NCI-H82 treated with DMSO at 0.1 percent for 48 hours (cell line): Measurements from ENCODE around the gene TBC1D22B.
"Not testable (repeated sequence)": the region's sequence is repeated elsewhere in the genome, so short reads cannot be mapped to it uniquely, and the experiment has no call there.

Experiments
- DNase-seq: peaks from one replicate; lab custom pipeline; 2025; ENCODE audit not compliant: unreplicated experiment; lab: John Stamatoyannopoulos, UW

Gene TBC1D22B

DNA sequence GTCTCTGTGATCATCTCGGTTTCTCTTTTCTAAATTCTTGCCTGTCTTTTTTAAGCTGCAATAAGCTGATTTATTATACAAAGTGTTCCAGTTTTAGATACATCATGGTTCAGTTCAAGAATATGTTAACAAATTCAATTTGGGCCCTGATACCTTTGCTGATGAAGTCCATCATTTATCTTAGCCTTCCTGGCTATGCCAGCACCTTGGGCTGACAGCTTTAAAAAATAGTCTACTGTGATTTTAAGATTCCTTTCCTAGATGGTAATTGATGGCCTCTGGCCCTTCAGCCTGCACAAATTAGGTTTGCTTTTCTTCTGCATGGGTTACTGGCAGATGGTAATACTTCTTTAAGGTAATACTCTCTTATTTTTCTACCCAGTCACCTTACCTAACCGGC lies 7.4 kb downstream of the TBC1D22B start:
- no peak for DNase-seq

DNA sequence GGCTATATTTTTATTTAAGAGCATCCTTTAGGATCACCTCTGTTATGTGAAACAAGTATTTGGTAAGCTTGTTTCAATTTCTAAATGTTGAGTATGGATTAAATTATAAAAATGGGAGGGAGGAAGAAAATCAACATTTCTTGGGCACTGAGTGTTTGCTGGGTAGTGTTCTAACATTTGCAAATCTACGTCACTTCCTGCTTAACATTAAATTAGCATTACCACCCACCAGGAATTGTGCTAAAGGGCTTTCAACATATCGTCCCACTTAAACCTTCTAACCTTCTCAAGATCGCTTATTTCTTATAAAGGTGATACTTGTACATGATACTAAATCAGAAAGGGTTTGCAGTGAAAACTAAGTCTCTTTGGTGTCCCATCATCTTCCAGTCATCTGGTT lies 8.3 kb downstream of the TBC1D22B start:
- no peak for DNase-seq

DNA sequence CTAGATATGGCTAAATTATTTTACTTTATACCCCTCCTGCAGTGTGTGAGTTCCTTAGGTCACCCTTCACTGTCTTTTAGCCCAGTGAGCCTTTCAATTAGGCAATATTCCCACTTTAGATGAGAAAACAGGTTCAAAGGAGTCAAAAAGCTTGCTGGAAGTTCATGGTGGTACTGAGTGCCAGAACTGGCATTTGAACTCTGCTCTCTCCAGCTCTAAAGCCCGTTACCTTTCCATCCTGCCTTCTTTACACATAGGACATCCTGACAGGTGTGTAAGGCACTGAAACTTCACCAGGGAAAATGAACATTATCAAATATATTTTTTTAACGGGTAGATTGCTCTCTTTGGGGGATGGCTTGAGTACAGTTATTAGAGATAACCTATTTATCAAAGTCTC lies 11.5 kb downstream of the TBC1D22B start:
- DNase-seq, result no peak

DNA sequence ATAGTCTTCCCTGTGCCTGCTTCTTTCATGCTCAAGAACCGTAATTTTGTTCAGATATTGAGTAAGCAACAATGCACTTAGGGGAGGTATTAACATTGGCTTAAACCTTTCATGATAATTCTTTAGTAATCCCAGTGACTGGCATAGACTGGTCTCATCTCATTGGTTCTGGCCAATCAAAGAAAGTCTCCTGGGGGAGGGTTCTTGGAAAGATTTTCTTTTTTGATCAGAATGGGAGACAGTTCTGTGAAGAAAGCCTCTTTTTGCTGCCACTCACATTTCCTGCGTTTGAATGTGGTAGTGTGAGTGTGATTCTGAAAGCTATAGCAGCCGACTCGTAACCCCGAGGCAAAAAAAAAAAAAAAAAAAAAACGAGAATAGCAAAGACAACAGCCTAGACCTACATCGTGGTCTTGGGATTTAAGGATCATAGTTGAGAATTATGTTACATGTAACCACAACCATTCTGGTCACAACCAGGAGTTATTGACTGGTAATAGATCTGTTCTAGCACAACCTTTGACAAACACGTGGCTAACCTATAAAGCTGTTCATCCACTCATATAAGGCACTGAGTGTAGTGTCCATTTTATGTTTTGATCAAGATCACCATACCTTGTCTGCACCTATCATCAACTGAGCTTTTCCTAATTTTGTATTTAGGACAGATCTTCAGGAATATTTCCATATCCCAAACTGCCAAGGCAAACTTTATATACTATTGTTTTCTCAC lies 15.4 kb downstream of the TBC1D22B start:
- DNase-seq, result peak; percentile 58

DNA sequence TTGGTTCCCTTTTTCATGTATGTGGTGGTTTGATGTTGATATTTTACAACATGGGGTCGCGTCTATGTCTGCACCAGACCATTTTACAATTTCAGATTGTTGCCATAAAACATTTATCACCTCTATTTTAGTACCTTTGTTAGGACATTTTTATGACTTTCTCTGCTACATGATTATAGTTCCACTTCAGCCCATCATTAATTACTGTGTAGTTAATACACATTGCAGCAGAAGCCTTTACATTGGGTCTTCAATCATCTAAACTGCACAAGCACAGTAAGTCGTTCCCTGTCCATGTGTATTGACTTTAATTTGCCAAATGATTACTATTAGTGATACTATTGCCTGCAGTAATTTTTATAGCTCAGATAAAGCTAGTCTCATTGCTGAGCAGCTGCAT lies 16.1 kb downstream of the TBC1D22B start:
- DNase-seq, result no peak

DNA sequence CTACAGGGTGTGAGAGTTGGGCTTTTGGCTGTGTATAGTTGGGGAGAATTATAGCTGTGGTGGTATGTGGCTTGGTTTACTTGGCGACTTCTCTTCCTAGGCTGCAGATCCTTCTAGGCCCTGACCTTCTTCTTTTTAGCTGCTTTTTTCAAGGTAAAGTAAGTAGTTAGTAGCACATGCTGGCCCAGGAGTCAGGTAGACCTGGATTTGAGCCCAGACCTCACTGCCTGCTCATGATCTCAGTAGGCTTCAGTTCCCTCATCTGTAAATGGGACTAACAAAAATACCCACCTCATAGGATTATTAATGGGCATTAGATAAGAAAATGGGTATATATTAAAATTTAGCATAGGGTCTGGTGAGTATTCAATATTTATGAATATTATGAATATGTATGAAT lies 17.8 kb downstream of the TBC1D22B start:
- no peak for DNase-seq

DNA sequence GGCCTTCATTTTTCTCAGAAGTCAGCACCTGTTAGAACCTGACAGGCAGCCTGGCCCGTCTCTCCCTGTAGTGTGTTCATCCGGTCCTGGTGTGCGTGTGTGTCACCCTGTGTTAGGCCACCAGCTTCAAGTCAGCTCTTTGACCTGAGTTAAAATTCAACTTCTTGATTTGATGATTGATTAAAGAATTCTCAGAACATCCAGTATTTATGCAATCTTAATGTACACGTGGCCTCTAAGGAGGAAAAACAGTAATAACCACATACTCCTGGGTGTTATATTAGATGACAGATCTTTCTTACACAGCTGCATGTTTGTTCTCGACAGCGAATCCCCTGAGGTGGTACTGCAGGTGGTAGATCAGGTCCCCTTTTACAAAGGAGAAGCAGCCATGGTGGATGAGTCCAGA lies 19.4 kb downstream of the TBC1D22B start:
- no peak for DNase-seq

DNA sequence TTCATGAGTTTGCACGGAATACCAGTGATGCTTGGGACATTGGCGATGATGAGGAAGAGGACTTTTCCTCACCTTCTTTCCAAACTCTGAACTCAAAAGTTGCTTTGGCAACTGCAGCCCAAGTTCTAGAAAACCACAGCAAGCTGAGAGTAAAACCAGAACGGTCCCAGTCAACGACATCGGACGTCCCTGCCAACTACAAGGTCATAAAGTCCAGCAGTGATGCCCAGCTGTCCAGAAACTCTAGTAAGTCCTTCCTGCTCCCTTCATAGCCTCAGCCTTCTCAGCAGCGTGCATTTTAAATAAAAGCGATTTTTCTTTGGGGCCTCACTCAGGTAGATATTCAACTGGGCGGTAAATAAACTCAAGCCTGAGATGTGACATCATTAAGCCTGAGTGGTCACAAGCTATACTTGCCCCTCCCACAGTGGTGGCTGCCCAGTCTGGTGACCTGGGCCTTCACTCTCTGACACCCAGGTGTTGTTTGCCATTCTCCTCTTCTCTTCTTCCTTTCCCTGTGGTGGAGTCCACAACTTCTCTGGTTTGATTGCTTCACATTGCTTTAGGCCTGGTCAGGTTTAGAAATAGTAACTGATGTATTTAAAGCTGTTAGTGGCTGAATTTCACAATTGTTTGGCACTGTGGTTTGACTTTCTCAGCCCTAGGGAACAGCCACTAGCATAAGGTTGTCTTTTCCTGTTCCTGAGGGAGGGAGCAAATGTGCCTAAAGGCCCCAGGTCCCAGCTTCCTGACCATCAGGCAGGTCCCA lies 22.0 kb downstream of the TBC1D22B start:
- no peak for DNase-seq

DNA sequence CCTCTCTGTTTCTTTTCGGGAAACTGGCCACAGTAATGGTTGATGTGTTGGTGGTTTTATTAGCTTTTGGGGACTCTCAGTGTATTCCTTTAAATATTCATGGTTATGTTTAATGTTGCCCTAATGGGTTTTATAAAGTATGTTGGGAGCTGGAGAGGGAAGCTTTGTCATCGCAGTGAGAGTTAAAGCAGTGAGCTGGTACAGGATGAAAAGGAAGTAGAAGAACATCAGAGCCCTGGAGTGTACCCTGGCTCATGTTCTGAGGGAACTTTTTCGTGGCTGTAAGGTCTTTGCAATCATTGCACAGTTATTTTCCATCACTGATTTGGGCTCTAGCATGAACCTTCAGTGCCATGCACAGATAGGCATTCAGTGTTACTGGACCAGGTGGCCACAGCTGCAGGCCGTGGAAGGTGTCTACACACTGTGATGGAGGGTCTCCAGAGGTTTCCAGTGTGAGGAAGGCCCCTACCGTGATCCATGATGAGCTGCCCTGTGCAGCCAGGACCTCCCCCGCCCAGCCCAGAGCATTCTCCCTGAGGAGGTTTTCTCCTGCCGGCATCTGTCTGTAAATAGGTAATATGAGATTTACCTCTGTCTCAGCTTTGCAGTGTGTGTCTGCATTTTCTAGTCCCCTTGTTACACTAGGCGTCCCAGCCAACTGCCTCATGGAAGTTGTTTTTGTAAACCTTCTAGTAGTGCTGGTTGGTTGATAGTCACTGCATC lies 22.8 kb downstream of the TBC1D22B start:
- DNase-seq, result no peak

DNA sequence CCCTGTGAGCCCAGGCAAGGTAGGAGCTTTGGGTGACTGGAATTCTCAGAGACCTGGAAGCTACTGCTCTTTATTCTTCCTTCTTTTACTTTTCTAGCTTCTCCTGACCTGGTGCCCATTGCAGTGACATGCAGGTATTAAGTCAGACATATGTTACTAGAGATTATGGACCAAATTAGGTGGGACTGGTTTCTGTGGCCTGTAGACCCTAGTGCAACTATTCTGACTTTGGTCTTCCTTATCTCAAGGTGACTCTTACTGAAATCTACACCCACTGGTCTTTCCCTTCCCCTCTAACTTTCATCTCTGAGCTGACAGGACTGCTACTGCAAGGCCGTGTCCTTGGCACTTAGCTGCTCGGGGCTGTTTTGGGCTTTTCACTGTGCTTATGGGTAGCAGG lies 24.8 kb downstream of the TBC1D22B start:
- DNase-seq, result no peak

DNA sequence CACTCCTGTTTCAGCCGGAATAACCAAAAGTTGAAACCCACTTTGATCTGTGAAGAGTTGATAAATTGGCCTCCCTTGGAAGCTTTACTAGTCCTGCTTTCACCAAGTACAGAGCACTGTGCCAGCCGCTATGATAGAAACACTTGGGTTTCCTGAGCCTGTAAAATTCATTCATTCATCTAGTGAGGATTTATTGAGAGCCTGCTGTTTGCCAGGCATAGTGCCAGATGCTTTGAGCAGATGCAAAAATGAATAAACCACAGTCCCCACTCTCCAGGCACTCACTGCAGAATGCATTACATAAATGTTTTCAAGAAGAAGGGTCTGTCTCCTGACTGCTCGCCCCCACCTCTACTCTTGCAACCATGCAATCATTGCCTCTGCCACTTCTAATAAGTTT lies 25.7 kb downstream of the TBC1D22B start:
- DNase-seq, result no peak

DNA sequence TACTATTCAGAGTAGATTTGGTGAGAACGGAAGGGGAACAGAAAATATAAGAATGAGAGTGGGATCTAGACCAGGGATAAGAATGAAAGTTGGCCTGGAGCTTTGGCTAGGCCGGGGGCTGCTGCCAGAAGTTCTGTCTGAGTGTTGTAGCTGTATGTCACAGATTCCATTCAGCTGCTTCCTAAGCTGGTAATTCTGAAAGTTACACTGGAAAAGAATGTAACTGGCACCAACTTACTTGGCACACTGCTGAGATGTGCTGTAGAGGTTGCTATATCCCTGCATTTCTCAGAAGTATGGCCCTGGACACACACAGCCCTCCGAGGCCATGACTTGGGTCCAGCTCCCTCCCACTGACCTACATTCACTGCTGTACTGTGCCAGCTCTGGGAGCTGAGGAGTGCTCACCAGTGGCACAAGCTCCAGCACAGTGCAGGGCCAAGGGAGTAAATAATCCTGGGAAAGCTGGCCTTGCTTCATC lies 26.1 kb downstream of the TBC1D22B start:
- DNase-seq, result no peak

DNA sequence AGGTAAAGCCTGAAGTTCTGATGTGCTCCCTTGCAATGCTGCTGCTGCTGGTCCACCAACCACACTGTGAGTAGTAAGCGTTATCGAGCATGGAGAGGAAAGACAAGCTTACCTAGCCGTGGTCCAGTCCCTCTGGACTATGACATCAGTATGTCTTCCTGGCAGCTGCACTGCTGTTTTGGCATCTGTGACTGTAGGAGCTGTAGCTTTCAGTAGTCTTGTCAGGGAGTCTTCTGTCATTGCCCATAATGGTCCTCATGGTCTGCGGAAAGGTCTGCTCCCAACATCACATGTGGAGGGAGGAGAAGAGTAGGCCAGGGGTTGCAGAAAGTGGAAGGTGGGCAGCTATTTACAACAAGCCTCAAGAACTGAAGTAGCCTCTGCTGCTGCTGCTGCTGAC lies 27.2 kb downstream of the TBC1D22B start:
- DNase-seq, result no peak

DNA sequence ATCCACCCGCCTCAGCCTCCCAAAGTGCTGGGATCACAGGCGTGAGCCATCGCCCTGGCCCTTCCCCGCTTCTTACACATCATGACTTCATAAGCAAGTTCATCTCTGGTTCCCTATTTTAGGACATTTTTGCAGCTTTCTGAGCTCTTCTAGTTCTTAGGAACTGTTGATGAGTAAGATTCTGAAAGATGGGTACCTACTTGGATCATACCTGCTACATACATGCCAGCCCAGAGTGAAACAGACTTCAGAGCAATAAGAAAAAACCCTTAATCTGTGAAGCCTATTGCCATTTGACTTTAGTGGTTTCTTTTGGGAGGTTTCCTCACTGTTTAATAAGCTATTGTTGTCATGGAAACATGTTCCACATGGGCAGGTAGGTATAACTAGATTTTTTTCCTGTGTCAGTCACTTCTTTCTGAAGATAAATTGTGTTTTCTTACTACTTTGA lies 28.3 kb downstream of the TBC1D22B start:
- no peak for DNase-seq

DNA sequence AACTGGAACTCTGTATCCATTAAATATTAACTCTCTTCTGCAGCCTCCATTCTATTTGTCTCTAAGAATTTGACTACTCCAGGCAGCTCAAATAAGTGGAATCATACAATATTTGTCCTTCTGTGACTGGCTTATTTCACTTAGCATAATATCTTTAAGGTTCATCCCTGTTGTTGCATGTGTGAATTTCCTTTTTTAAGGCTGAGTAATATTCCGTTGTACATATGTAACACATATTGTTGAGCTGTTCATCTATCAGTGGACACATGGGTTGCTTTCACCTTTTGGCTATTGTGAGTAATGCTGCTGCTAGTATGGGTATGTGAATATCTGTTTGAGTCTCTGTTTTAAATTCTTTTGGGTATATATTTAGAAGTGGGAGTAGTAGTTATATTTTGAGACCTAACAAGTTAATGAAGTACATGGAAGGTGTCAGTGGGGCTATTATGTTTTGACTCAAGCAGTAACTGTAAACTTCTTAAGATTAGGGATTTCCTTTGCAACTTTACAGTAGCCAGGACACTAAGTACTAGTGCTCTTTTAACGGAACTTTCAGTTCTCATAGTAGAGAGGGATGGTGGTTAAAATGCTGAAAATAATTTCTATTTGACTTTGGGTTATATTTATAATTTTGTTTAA lies 30.1 kb downstream of the TBC1D22B start:
- DNase-seq, result no peak

DNA sequence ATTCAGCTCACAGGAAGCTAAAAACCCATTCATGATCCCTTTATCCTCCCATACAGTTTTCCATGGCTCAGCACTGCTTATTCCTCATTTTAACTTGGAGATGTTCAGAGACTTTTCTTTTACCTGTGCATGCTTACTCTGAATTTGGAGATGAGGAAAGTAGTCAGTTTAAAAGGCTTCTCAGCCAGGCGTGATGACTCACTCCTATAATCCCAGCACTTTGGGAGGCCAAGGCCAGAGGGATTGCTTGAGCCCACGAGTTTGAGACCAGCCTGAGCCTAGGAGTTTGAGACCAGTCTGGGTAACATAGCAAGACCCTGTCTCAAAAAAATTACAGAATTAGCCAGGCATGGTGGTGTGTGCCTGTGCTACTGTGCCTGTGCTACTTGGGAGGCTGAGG lies 30.7 kb downstream of the TBC1D22B start:
- no peak for DNase-seq

DNA sequence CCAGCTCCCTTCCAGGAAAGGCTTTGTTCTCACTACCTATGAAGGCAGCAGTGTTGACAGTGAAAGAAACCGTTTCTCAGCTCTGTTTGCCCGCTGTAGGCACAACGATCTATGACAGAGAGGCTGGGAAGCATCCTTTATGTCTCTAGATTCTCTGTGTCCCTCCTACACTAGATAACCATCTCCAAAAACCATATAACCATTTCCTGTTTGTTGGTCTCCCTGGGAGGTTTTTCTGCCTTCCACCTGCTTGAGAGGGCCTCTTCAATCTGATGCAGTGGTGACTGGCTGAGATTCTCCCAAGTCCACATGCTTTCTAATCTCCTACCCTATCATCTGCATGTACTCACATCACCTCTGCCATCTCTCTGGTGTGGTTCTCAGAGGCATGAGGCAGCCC lies 32.4 kb downstream of the TBC1D22B start:
- DNase-seq, result no peak

DNA sequence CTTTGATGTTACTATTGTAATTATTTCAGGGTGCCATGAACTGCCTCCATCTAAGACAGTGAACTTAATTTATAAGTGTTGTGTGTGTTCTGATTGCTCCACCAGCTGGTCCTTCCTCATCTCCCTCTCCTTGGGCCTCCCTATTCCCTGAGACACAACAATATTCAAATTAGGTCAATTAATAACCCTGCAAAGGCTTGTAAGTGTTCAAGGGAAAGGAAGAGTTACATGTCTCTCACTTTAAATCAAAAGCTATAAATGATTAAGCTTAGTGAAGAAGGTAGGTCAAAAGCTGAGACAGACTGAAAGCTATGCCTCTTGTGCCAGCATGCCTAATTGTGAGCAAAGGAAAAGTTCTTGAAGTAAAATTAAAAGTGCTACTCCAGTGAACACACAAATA lies 35.9 kb downstream of the TBC1D22B start:
- DNase-seq, result no peak

DNA sequence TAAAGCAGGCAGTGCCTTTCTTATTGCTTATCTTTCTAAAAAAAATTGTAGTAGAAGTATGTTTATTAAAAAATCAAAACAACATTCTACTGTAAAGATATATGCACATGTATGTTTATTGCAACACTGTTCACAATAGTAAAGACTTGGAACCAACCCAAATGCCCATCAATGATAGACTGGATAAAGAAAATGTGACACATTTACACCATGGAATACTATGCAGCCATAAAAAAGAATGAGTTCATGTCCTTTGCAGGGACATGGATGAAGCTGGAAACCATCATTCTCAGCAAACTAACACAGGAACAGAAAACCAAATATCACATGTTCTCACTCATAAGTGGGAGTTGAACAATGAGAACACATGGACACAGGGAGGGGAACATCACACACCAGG lies 40.1 kb downstream of the TBC1D22B start:
- not testable (repeated sequence) for DNase-seq

DNA sequence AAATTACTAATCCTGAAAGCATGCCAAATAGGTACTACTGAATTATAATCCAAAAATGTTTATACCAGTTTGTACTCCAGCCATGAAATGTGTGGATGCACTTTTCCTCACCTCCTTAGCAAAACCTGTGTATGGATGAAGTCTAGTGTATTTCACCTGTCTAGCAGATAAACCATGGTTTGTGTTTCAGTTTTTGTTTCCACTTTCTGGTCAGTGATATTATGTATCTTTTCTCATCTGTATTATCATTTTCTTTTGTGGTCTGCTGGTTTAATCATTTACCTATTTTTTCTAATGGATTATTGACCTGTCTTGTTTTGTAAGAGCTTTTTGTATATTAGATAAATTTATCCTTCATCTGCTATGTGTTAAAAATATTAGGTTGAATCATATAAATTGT lies 41.4 kb downstream of the TBC1D22B start:
- DNase-seq, result no peak

DNA sequence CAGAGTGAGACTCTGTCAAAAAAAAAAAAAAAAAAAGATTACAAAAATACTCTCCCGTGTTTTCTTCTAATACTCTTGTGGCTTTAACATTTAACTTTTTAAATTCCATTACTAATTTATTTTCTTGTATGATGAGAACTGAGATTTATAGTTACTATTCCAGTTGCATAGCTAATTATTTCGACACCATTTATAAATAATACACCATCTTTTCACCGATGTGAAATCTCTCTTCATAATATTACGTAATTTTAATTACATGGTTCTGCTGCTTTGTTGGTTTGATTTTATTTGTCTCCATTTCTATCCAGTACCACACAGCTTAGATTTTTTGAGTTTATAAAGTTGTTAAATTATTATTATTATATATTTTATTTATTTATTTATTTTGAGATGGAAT lies 42.4 kb downstream of the TBC1D22B start:
- DNase-seq, result no peak
